NCI-H226 (cell line): ENCODE data around the gene TSPAN3.

Experiments
- DNase-seq: peaks from one replicate; pipeline ENCODE4 v3.0.0-alpha.2; 2015

Gene TSPAN3

DNA sequence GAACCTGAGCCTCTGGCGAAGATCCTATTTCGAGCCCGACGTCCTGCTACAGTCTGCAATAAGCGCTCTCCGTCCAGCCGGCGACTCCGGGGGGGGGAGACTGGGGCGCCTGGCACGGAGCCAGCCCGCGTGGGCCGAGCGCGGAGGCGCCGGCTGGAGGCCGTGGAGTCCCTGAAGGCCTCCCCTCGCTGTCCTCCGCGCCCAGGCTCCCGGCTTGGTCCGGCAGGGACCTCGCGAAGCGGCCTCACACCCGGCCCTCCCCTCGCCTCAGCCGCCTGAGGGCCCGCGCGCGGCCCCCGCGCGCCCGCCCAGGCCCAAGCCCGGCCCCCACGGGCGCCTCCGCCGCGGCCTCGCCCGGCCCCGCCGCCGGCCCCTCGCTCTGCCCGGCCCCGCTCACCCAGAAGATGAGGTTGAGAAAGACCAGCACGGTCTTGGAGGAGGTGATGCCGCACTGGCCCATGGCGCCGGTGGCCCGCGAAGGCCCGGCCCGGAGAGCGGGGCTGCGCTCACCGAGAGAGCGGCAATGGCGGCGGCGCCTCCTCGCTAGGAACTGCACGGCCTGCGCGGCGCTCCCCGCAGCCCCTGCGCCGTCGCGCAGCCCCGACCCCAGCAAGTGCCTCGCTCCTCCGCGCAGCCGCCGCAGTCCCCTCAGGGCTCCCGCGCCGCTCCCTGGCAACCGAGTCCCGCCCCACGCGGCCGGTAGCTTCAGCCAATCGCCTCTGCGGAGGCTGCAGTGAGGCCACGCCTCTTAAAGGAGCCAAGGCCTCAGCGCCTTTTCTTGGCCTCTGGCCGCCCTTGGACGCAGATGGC, at the start of gene TSPAN3:
TSS of gene TSPAN3 (minus strand) at position 615 of the 810 bp plus-strand sequence. CDS start at position 460, 155 bp downstream.
- peak; percentile 94 for DNase-seq

- no peak for DNase-seq
Measured at GRCh38 chr15:77120576-77120975, 49.7 kb upstream of the TSPAN3 start.

- no peak for DNase-seq
Measured at GRCh38 chr15:77119446-77119845, 48.5 kb upstream of the TSPAN3 start.

GRCh38 chr15:77118882-77119321, 48.0 kb upstream of the TSPAN3 start:
- peak; percentile 39 for DNase-seq

GRCh38 chr15:77115179-77115578, 44.3 kb upstream of the TSPAN3 start:
- no peak for DNase-seq

- DNase-seq, result no peak
Measured at GRCh38 chr15:77112838-77113504, 42.1 kb upstream of the TSPAN3 start.

DNA sequence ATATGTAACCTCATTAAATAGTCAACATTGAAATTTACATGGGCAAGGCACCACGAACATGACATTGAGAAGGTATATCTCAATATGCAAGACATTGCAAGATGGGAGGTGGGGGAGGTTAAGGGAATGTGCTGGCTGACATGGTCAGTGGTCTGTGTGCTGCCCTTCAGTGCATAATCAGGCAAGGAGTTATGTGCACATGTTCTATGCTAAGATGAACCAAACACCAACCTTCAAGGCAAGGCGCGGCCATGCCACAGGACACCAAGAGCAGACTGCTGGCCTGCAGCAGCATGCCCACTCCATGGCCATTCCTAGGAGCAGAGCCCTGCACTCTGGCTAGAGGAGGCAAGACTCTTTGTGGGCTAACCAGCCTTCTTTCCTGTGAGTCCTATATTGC, 40.9 kb upstream of the TSPAN3 start:
- DNase-seq, result no peak

GRCh38 chr15:77107531-77108355, 36.8 kb upstream of the TSPAN3 start:
- DNase-seq, result peak; percentile 40

GRCh38 chr15:77107068-77107467, 36.2 kb upstream of the TSPAN3 start:
- no peak for DNase-seq

DNA sequence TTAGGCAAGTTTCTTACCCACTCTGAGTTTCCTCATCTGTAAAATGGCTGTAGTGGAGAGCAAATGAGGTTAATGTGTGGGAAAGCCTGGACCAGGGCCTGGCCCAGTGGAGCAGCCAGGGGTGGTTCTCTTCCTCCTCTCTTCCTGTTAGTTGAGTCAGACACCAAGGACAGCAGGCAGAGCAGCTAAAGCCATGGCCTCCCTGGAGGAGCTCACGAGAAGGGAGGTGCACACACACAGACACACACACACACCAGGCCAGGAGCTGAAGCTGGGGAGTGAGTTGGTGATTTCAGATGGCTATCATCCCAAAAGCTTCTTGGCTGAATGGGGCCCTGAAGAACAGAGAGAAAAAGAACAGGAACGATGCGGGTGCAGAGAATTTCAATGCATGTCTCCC, 33.2 kb upstream of the TSPAN3 start:
- DNase-seq, result peak; percentile 36

DNA sequence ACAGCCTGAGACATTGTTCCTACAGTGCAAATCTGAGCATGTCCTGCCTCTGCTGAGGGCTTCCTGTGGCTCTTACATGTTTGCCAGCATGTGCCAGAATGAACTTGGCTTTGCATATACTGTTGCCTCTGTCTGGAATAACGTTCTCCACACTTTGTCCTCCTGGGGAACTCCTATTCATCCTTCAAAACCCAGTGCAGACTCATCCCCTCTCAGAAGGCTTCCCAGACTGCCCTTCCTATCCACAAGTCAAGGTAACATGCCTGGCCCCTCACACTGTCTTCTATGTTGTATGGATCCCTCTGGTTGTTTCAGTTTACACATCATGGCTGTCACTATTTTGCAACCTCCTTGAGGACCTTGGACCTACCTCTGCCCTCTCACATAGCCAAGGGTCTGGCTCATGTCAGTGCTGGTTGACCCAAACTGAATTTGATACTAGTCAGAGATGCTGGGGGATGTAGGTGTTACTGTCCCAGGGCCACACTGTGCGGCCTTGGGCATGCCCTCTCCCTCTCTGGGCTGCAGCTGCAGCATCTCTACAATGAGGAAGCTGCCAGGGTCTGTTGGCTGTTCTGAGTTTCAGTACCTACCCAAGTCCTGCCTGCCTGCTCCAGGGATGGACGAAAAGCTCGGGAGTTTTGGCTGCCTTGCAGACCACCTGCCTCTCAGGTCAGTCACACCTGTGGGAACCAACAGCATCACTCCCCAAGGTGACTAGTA, 29.0 kb upstream of the TSPAN3 start:
- no peak for DNase-seq

GRCh38 chr15:77098572-77098971, 27.7 kb upstream of the TSPAN3 start:
- DNase-seq, result no peak

DNA sequence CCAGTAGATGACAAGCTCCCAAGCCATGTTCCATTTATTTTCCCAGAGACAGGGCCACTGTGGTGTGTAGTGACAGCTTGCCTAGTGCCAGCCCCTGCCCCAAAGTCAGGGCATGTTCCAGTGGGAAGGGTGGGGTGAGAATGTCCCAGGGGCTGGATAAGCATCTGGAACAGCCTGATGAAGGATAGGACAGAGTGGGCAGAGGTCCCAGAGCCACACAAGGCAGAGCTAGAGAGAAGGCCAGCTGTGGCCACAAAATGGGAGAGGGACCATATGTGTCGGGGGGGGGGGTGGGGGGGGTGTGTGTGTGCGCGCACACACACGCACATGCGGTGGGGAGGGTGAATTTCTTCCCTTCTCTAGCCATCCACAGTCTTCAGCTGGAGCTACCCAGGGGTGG, 27.0 kb upstream of the TSPAN3 start:
- no peak for DNase-seq

GRCh38 chr15:77097248-77097721, 26.4 kb upstream of the TSPAN3 start:
- no peak for DNase-seq

DNA sequence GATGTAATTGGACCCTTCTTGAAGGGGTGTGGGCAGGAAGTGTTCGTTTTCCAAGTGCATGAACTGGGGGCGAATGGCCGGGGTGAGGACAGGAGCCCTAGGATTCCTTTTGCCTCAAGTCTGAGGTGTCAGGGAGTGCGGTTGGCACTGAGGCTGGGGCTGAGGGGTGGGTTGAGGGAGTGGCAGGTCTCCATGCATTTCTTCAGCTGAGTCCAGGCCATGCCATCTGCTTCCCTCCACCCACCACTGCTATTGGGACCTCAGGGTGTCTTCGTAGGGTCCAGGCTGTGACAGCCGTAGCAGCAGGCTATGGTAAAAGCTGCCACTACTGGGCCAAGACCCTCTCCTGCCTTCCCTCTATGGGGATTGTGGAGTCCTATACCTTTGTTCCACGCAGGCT, 25.6 kb upstream of the TSPAN3 start:
- DNase-seq, result no peak

DNA sequence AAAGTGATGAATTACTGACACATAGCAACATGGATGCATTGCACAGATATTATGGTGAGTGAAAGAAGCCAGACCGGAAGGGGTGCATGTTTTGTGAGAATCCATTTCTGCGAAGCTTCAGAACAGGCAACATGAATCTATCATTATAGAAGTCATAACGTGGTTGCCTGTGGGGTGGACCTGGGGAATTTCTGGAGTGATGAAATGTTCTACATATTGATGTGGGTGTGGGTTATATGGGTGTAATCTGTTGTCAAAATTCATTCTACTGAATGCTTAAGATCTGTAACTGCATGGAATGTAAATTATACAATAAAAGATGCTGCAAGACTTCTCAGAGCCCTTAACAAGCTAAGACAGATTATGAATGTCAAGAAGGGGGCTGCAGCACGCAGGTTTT, 25.2 kb upstream of the TSPAN3 start:
- DNase-seq, result no peak

GRCh38 chr15:77094397-77095030, 23.6 kb upstream of the TSPAN3 start:
- no peak for DNase-seq

DNA sequence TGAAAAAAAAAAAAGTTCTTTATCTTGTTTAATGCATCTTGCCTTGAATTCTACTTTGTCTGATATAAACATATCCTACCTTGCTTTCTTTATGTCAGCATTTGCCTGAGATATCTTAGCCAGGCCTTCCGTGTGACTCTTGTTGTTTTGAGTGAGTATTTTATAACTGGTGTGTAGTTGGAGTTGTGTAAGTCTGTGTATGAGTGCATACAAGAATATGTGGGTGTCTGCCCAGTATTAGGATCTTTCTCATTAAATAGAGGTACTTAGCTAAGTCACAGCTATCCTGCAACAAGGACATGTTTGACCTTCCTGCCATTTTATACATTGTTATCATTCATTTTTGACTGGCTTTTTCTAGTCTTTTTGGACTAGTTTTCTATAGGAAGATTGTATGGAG, 22.5 kb upstream of the TSPAN3 start:
- DNase-seq, result no peak

- no peak for DNase-seq
Measured at GRCh38 chr15:77091097-77091496, 20.2 kb upstream of the TSPAN3 start.

GRCh38 chr15:77087213-77087612, 16.3 kb upstream of the TSPAN3 start:
- DNase-seq, result no peak

DNA sequence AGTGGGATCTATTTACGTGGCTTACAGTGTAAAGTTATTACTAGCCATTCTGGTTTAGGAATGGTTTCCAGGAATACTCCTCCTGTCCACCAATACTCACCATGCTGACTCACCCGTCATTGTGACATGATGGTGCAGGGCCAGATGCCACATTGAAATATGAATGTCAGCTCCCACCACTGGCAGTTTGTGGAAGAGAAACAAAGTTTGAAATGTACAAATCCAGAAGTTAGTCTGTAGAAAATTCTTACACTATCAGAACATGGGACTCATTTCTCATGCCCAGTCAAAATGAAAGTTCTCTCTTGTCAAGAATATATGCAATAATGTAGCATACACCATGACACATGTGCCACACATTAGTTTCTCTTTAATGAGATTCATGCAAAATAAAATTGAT, 14.4 kb upstream of the TSPAN3 start:
- DNase-seq, result no peak

DNA sequence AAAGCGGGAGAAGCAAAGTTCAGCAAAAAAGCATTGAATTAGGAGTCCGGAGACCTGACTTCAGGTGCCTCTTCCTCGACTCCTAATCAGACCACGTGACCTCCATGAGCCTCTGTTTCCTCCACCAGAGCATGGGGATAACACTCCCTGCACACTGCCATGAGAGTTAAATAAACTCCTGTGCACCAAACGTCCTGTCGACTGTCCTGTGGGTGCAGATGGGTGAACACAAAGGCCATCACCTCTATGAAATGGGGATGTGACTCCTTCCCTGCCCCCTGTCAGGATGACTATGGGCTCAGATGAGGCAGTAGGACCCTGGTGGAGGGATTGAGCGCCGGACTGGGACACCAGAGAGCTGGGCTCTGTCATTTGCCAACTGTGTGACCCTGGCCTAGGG, 13.5 kb upstream of the TSPAN3 start:
- no peak for DNase-seq
